NT2/D1 (cell line): ENCODE data around the gene SCNM1.
"Not testable (repeated sequence)": the region's sequence is repeated elsewhere in the genome, so short reads cannot be mapped to it uniquely, and the experiment has no call there.

Experiments used
- DNase-seq: peaks from one replicate; pipeline ENCODE4 v3.0.0-alpha.2; 2011; ENCODE audit warnings: low read depth, low spot score
- H3K27me3 ChIP-seq: 2 replicates; pipeline ENCODE4 v1.6.0; 2011; ENCODE audit warnings: mild to moderate bottlenecking; ENCODE audit not compliant: insufficient read length, insufficient read depth
- H3K36me3 ChIP-seq: 2 replicates; pipeline ENCODE4 v1.6.1; 2011; ENCODE audit warnings: mild to moderate bottlenecking, low read length, mixed read lengths; ENCODE audit not compliant: insufficient read depth, insufficient read length
- H3K4me1 ChIP-seq: 2 replicates; pipeline ENCODE4 v1.5.1; 2011; ENCODE audit not compliant: insufficient read depth, insufficient read length
- H3K4me3 ChIP-seq: 2 replicates; pipeline ENCODE4 v1.5.1; 2011; ENCODE audit warnings: low read depth; ENCODE audit not compliant: insufficient read length
- H3K9ac ChIP-seq: 2 replicates; pipeline ENCODE4 v1.6.0; 2011; ENCODE audit warnings: low read depth; ENCODE audit not compliant: insufficient read length
- H3K9me3 ChIP-seq: 2 replicates; pipeline ENCODE4 v1.5.1; 2011; ENCODE audit warnings: mild to moderate bottlenecking, low read length; ENCODE audit not compliant: insufficient read depth
- SUZ12 ChIP-seq: IDR thresholded peaks from 2 replicates; pipeline ENCODE4 v1.6.1; 2011; ENCODE audit not compliant: insufficient read length, insufficient read depth; ENCODE audit errors: extremely low read depth
- YY1 ChIP-seq: IDR thresholded peaks from 2 replicates; pipeline ENCODE4 v1.6.1; 2011; ENCODE audit not compliant: insufficient read length, insufficient read depth
- ZNF274 ChIP-seq: IDR thresholded peaks from 2 replicates; pipeline ENCODE4 v1.6.1; 2011; ENCODE audit warnings: mild to moderate bottlenecking, low read depth, low read length

Gene SCNM1

DNA sequence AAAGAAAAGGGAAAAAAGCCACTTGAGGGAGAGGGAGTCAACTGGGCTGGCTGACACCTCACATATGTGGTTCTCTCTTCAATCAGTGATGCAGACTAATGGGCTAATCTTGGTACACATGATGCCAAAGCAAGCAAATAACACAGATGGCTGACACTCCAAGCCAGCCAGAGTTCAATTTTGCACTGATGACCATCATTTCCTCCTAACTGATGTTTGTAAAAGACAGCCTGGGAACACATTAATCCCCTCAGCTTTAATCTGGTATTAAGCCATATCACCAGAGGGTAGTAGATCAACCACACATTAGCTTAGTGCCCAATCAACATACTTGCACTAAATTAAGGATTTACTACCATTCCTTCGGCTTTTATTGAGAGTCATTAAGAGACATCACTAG is 21.3 kb downstream of the SCNM1 start:
- Histone ChIP-seq H3K27me3 (no peaks in the 10 kb centered on the region), H3K4me1 (no peaks in the 10 kb centered on the region), H3K9me3 (no peaks in the 10 kb centered on the region), H3K36me3 (peaks cover 54% of the 10 kb centered on the region), H3K9ac (no peak overlapping the region), H3K4me3 (no peak overlapping the region)
- DNase-seq: no peak
- no peak for TF ChIP-seq ZNF274

DNA sequence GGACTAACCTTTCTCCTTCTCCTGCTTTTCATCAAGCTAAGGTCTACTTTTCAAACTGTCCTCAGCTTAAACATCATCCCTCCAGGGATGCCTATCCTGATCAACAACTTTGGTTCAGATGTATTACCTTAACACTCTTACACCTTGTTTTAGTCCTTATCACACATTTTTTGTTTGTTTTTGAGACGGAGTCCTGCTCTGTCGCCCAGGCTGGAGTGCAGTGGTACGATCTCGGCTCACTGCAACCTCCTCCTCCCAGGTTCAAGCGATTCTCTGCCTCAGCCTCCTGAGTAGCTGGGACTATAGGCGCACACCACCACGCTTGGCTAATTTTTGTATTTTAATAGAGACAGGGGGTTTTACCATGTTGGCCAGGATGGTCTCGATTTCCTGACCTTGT is 22.7 kb downstream of the SCNM1 start:
- DNase-seq, H3K9me3 ChIP-seq, H3K4me1 ChIP-seq, H3K27me3 ChIP-seq: not testable (repeated sequence)
- Histone ChIP-seq H3K36me3 (peaks cover 42% of the 10 kb centered on the region), H3K9ac (peak overlapping the region; percentile 85), H3K4me3 (peak overlapping the region; percentile 82)

DNA sequence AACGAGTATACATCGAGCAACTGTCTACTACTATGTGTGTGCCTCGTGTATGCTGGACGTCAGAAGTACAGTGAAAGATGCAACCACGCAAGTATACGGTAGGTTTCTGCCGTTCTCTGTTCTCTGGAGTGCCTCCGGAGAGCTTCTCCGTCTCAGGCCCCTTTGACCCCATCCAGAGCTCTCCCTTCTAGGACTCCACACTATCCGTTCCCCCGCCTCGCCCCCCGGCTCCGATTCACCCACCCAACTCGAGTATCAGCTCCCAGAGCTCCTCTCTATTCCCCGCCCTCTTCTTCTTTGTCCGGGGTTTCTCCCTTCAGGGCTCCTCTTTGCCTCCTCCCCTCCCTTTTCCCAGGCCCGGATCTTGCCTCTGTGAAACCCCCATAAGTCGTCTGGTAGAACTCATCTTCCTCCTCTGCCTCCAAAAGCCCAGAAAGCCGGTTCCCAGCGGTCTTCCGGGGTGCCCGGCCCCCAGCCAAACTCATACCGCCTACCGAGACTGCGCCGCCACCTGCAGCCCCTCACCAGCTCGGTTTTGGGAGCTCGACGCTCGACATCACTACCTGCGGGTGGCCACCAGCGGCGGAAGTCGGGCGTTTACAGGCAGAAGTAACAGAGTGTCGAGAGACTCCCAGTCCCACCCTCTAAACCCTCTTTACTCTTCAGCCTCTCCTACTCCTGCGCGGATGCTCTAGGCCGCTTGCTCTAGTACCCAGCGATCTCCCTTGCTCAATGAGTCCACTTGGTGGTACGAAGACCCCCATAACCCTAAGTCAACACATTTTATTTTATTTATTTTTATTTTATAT is 23.9 kb downstream of the SCNM1 start, which contains the start of gene VPS72:
Gene VPS72 (minus strand): TSS at position 561 of the 809 bp plus-strand sequence. CDS start 76 bp downstream, at position 485.
- TF ChIP-seq SUZ12: no peak
- Histone ChIP-seq H3K9me3 (no peaks in the 10 kb centered on the region), H3K4me1 (no peaks in the 10 kb centered on the region), H3K27me3 (no peaks in the 10 kb centered on the region), H3K4me3 (peak within 1 kb of the TSS; percentile 82), H3K36me3 (peaks cover 30% of the 10 kb centered on the region), H3K9ac (peak within 1 kb of the TSS; percentile 85)
- DNase-seq: peak; percentile 91

DNA sequence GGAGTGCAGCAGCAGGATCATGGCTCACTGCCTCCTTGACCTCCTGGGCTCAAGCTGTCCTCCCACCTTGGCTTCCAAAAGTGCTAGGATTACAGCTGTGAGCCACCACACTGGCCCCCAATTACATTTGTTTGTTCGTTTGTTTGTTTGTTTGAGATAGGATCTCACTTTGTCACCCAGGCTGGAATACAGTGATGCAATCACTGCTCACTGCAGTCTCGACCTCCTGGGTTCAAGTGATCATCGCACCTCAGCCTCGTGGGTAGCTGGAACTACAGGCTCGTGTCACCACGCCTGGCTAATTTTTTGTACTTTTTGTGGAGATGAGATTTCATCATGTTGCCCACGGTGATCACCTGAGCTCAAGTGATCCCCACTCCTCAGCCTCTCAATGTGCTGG is 26.1 kb downstream of the SCNM1 start:
- peaks cover 3% of the 10 kb centered on the region for H3K4me1 ChIP-seq
- H3K4me3 ChIP-seq: no peak overlapping the region
- H3K36me3 ChIP-seq: peaks cover 11% of the 10 kb centered on the region
- no peaks in the 10 kb centered on the region for H3K9me3 ChIP-seq
- no peak overlapping the region for H3K9ac ChIP-seq
- no peak for DNase-seq
- TF ChIP-seq SUZ12 (no peak), YY1 (no peak), ZNF274 (no peak)
- no peaks in the 10 kb centered on the region for H3K27me3 ChIP-seq

DNA sequence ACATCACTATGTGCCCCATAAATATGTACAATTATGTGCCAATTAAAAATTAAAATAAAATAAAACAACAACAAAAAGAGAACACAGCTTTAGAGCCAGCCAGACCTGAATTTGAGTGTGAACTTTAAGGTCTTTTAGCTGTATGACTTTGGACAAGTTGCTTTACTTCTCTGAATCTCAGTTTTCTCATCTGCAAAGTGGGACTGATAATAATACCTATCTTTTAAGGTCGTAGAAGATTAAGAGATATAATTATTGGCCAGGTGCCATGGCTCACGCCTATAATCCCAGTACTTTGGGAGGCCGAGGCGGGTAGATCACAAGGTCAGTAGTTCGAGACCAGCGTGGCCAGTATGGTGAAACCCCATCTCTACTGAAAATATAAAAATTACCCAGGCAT is 27.4 kb downstream of the SCNM1 start:
- H3K36me3 ChIP-seq: peaks cover 2% of the 10 kb centered on the region
- H3K27me3 ChIP-seq: no peaks in the 10 kb centered on the region
- no peak for DNase-seq
- H3K4me1 ChIP-seq: peaks cover 3% of the 10 kb centered on the region
- H3K9me3 ChIP-seq: no peaks in the 10 kb centered on the region
- no peak overlapping the region for H3K4me3 ChIP-seq
- TF ChIP-seq ZNF274: no peak
- TF ChIP-seq YY1: no peak
- TF ChIP-seq SUZ12: no peak
- H3K9ac ChIP-seq: no peak overlapping the region

DNA sequence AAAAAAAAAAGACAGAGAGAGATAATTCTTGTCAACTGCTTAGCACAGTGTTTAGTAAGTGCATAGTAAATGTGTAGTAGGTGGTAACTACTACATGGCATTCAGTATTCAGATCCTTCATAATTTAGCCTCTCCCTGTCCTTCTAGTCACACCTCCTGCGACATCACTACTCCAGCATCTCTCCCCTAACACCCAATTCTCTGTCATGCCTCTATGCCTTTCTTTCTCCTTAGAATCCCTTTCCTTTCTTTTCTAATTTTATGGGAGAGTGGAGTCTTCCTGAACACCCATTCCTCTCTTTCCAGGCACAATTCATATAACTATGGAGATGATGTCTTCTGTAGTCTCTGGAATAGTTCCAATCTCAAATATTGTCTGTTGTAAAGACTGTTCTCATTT is 27.9 kb downstream of the SCNM1 start:
- TF ChIP-seq ZNF274 (no peak), SUZ12 (no peak), YY1 (no peak)
- Histone ChIP-seq H3K9ac (no peak overlapping the region), H3K9me3 (no peaks in the 10 kb centered on the region), H3K36me3 (no peaks in the 10 kb centered on the region), H3K4me1 (peaks cover 3% of the 10 kb centered on the region), H3K4me3 (no peak overlapping the region), H3K27me3 (no peaks in the 10 kb centered on the region)
- no peak for DNase-seq

DNA sequence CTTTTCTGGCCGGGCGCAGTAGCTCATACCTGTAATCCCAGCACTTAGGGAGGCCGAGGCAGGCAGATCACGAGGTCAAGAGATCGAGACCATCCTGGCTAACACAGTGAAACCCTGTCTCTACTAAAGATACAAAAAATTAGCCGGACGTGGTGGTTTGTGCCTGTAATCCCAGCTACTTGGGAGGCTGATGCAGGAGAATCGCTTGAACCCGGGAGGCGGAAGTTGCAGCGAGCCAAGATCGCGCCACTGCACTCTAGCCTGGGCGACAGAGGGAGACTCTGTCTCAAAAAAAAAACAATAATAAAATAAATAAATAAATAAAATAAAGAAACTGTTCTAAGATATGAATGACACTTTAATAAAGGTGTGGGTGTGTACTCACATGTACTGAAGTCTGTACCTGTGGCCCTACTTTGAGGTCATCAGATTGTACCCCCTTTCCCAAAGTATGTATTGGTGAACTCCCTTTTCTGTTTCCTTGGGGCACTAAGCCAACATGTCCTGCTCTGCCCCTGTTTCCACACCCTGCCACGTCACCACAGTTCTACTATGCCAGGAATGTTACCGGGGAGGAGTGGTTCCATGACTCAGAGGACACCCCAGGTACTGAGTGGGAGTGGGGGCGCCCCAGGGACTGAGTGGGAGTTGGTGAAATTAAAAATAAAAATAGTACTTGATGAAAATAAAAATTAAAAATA is 29.1 kb downstream of the SCNM1 start:
- not testable (repeated sequence) for H3K27me3 ChIP-seq, H3K4me3 ChIP-seq, H3K36me3 ChIP-seq, H3K4me1 ChIP-seq, H3K9ac ChIP-seq, DNase-seq, H3K9me3 ChIP-seq
